Measurements from ENCODE around the gene MCRIP2.

Gene MCRIP2

GRCh38 chr16:630815-631405, 10.7 kb upstream of the MCRIP2 start, which contains the start of gene WFIKKN1:
TSS of gene WFIKKN1 (plus strand) at chr16:630985. CDS start at chr16:631254, 269 bp downstream.
- in situ Hi-C loops (cut with HindIII; ENCODE audit: low sequenced_read_pairs): loop anchor here (25.0 kb wide), 1 partner anchor 94 kb away; the partner anchor contains the start of gene CAPN15

GRCh38 chr16:631808-632358, 9.7 kb upstream of the MCRIP2 start:
- in situ Hi-C loops (cut with HindIII; ENCODE audit: low sequenced_read_pairs): loop anchor here (25.0 kb wide), 1 partner anchor 95 kb away; the partner anchor contains the start of gene CAPN15

- in situ Hi-C loops (cut with HindIII; ENCODE audit: low sequenced_read_pairs): loop anchor here (25.0 kb wide), 1 partner anchor 95 kb away; the partner anchor contains the start of gene CAPN15
These were observed 8.9 kb upstream of the MCRIP2 start for GRCh38 chr16:632486-633335.

GRCh38 chr16:633336-634050, 8.1 kb upstream of the MCRIP2 start:
- in situ Hi-C loops (cut with HindIII; ENCODE audit: low sequenced_read_pairs): loop anchor here (25.0 kb wide), 1 partner anchor 96 kb away; the partner anchor contains the start of gene CAPN15

- in situ Hi-C loops (cut with HindIII; ENCODE audit: low sequenced_read_pairs): loop anchor here (25.0 kb wide), 1 partner anchor 97 kb away; the partner anchor contains the start of gene CAPN15
These were observed 7.5 kb upstream of the MCRIP2 start for GRCh38 chr16:634051-634670.

GRCh38 chr16:634996-635395, 6.6 kb upstream of the MCRIP2 start:
- in situ Hi-C loops (cut with HindIII; ENCODE audit: low sequenced_read_pairs): loop anchor here (25.0 kb wide), 1 partner anchor 98 kb away; the partner anchor contains the start of gene CAPN15

- in situ Hi-C loops (cut with HindIII; ENCODE audit: low sequenced_read_pairs): loop anchor here (25.0 kb wide), 1 partner anchor 98 kb away; the partner anchor contains the start of gene CAPN15
These were observed 5.9 kb upstream of the MCRIP2 start for GRCh38 chr16:635573-636205.

- in situ Hi-C loops (cut with HindIII; ENCODE audit: low sequenced_read_pairs): loop anchor here (25.0 kb wide), 1 partner anchor 99 kb away; the partner anchor contains the start of gene CAPN15
These were observed 5.2 kb upstream of the MCRIP2 start, which contains the start of gene METTL26 for GRCh38 chr16:636206-637080. TSS of gene METTL26 (minus strand) at chr16:636305. CDS start at chr16:636290, 15 bp downstream.

GRCh38 chr16:637081-638018, 4.3 kb upstream of the MCRIP2 start:
- in situ Hi-C loops (cut with HindIII; ENCODE audit: low sequenced_read_pairs): loop anchor here (25.0 kb wide), 1 partner anchor 100 kb away; the partner anchor contains the start of gene CAPN15

GRCh38 chr16:638034-638543, 3.5 kb upstream of the MCRIP2 start:
- in situ Hi-C loops (cut with HindIII; ENCODE audit: low sequenced_read_pairs): loop anchor here (25.0 kb wide), 1 partner anchor 101 kb away; the partner anchor contains the start of gene CAPN15

- in situ Hi-C loops (cut with HindIII; ENCODE audit: low sequenced_read_pairs): loop anchor here (25.0 kb wide), 1 partner anchor 102 kb away; the partner anchor contains the start of gene CAPN15
These were observed 2.8 kb upstream of the MCRIP2 start for GRCh38 chr16:638836-639235.

- in situ Hi-C loops (cut with HindIII; ENCODE audit: low sequenced_read_pairs): loop anchor here (25.0 kb wide), 1 partner anchor 103 kb away; the partner anchor contains the start of gene CAPN15
These were observed 1.0 kb upstream of the MCRIP2 start for GRCh38 chr16:640614-641013.

- in situ Hi-C loops (cut with HindIII; ENCODE audit: low sequenced_read_pairs): loop anchor here (25.0 kb wide), 1 partner anchor 105 kb away; the partner anchor contains the start of gene CAPN15
These were observed 791 bp downstream of the MCRIP2 start for GRCh38 chr16:642189-643049.

- in situ Hi-C loops (cut with HindIII; ENCODE audit: low sequenced_read_pairs): loop anchor here (25.0 kb wide), 1 partner anchor 106 kb away; the partner anchor contains the start of gene CAPN15
These were observed 1.4 kb downstream of the MCRIP2 start for GRCh38 chr16:643050-643368.

- in situ Hi-C loops (cut with HindIII; ENCODE audit: low sequenced_read_pairs): loop anchor here (25.0 kb wide), 1 partner anchor 107 kb away; the partner anchor contains the start of gene CAPN15
These were observed 2.9 kb downstream of the MCRIP2 start for GRCh38 chr16:644556-644955.

All from endothelial cell of hepatic sinusoid (primary cell).